Suprapubic skin (tissue), 4 donors: ENCODE measurements around the gene TRMT2B. TPM values are rescaled to one million over a fixed set of nuclear protein-coding genes. Genes with fewer than 3 reads are reported as not detected.

Experiments
- DNase-seq, 2 donors: peaks; one replicate each; pipeline ENCODE4 v3.0.0-alpha.2; 2019; ENCODE audit warnings: low spot score in 2 of 2
- H3K27ac ChIP-seq: fragments of 200-600 bp; sonication (generic); one replicate; pipeline ENCODE4 v1.5.1; 2019
- H3K27me3 ChIP-seq: fragments of 200-600 bp; sonication (generic); one replicate; pipeline ENCODE4 v1.5.1; 2019
- H3K36me3 ChIP-seq: fragments of 200-600 bp; sonication (generic); one replicate; pipeline ENCODE4 v1.5.1; 2019
- H3K4me1 ChIP-seq: fragments of 200-600 bp; sonication (generic); one replicate; pipeline ENCODE4 v1.5.1; 2019
- H3K4me3 ChIP-seq: fragments of 200-600 bp; sonication (generic); one replicate; pipeline ENCODE4 v1.5.1; 2019; ENCODE audit warnings: mild to moderate bottlenecking
- H3K9me3 ChIP-seq: fragments of 200-600 bp; sonication (generic); one replicate; pipeline ENCODE4 v1.5.1; 2019
- EP300 ChIP-seq: sonication (generic); formaldehyde crosslinking; IDR thresholded peaks from one replicate; pipeline ENCODE4 v1.6.1; 2017; ENCODE audit warnings: antibody characterized with exemption
- POLR2A ChIP-seq, 2 donors: fragments of 450-650 bp; IDR thresholded peaks; one replicate each; pipeline ENCODE4 v1.6.1; 2017; ENCODE audit warnings: antibody characterized with exemption in 2 of 2, mild to moderate bottlenecking in 2 of 2, moderate library complexity in 2 of 2
- POLR2AphosphoS5 ChIP-seq, 3 donors: sonication (generic); formaldehyde crosslinking; IDR thresholded peaks; one replicate each; pipeline ENCODE4 v1.6.1; 2017; ENCODE audit warnings: antibody characterized with exemption in 3 of 3
- WGBS: methylation state at CpG from one replicate; pipeline ENCODE4 v1.1.5; 2018; 5-methylcytosine and 5-hydroxymethylcytosine counted together
- total RNA-seq, 4 donors: library from RNA; depleted of rRNA; stranded (reverse); fragments of >200 nt; gene quantifications; one replicate each; pipeline ENCODE4 v1.1.0, GENCODE V29; 2016
- TF ChIP-seq, protein P1 (sequence below), 2 donors: fragments of 200-600 bp in 1 of 2; fragments of 450-650 bp in 1 of 2; sonication (generic) in 1 of 2; IDR thresholded peaks; one replicate each; pipeline ENCODE4 v1.5.1; 2016 to 2019; ENCODE audit warnings: antibody characterized with exemption in 2 of 2, mild to moderate bottlenecking in 1 of 2, moderate library complexity in 1 of 2

Gene TRMT2B
- total RNA-seq, 4 donors from 2014 or later = 13.6 to 34.8 (median 19.0) TPM

DNA sequence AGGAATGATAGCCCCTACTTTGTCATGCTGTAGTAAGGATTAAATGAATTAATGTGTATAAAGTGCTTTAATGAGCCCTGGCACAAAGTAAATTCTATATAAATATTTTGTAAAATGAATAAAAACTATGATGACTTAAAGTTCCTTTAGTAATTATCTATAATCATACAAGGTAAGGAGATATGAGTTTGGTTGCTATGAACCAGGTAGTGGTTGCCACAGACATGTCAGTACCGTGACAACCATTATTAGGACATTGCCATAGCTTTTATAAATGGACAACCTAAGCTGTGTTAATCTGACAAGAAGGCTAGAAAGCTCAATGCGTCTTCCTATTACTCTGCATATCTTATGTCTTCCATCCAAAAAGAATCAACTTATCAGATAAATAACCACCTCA is 82.5 kb downstream of the TRMT2B start, which contains the start of gene ARL13A:
Gene ARL13A, plus strand, starts transcription at position 301 of the 400 bp plus-strand sequence. CDS start 3,982 bp downstream, outside the sequence.
- Histone ChIP-seq H3K4me1 (no peaks in the 10 kb centered on the region), H3K9me3 (no peaks in the 10 kb centered on the region), H3K36me3 (no peaks in the 10 kb centered on the region), H3K27ac (no peak within 1 kb of the TSS), H3K27me3 (no peaks in the 10 kb centered on the region), H3K4me3 (no peak within 1 kb of the TSS)
- no peak for DNase-seq
- TF ChIP-seq POLR2A (IDR thresholded peaks at IDR 0.05) = no peak
- TF ChIP-seq POLR2AphosphoS5 (IDR thresholded peaks at IDR 0.05) = no peak
- TF ChIP-seq EP300 = no peak
- TF ChIP-seq, protein P1, sequence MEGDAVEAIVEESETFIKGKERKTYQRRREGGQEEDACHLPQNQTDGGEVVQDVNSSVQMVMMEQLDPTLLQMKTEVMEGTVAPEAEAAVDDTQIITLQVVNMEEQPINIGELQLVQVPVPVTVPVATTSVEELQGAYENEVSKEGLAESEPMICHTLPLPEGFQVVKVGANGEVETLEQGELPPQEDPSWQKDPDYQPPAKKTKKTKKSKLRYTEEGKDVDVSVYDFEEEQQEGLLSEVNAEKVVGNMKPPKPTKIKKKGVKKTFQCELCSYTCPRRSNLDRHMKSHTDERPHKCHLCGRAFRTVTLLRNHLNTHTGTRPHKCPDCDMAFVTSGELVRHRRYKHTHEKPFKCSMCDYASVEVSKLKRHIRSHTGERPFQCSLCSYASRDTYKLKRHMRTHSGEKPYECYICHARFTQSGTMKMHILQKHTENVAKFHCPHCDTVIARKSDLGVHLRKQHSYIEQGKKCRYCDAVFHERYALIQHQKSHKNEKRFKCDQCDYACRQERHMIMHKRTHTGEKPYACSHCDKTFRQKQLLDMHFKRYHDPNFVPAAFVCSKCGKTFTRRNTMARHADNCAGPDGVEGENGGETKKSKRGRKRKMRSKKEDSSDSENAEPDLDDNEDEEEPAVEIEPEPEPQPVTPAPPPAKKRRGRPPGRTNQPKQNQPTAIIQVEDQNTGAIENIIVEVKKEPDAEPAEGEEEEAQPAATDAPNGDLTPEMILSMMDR (IDR thresholded peaks at IDR 0.05) = no peak
- 75% methylated on average over 2 of the region's 2 CpGs for WGBS

DNA sequence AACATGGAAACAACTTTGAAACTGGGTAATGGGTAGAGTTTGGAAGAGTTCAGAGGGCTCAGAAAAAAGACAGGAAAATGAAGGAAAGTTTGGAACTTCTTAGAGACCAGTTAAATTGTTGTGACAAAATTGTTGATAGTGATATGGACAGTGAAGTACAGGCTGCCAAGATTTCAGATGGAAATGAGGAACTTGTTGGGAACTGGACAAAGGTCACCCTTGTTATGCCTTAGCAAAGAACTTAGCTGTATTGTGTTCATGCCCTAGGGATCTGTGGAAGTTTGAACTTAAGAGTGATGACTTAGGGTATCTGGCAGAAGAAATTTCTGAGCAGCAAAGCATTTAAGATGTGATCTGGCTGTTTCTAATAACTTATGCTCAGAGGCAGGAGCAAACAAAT is 87.5 kb downstream of the TRMT2B start:
- Histone ChIP-seq H3K27me3 (no peaks in the 10 kb centered on the region), H3K36me3 (no peaks in the 10 kb centered on the region), H3K9me3 (no peaks in the 10 kb centered on the region), H3K4me1 (no peaks in the 10 kb centered on the region), H3K4me3 (no peak overlapping the region), H3K27ac (no peak overlapping the region)
- no peak for TF ChIP-seq POLR2AphosphoS5 (IDR thresholded peaks at IDR 0.05)
- TF ChIP-seq, protein P1 (IDR thresholded peaks at IDR 0.05) = no peak
- TF ChIP-seq EP300 = no peak
- TF ChIP-seq POLR2A (IDR thresholded peaks at IDR 0.05) = no peak
- DNase-seq = no peak

DNA sequence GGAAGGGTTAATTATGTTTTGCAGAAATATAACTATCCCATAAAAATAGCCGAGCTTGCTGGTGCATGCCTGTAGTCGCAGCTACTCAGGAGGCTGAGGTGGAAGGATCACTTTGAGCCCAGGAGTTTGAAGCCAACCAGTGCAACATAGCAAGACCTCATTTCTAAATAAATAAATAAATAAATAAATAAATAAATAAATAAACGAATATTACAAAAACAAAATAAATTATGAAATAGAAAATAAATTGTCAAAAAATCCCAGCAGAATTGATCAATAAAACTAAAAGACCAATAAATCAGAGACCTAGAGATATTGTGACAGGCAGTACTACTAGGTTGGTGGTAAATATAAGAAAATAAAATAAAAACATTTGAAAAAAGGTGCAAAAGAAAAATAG is 89.1 kb downstream of the TRMT2B start:
- DNase-seq = no peak
- Histone ChIP-seq H3K27me3 (no peaks in the 10 kb centered on the region), H3K36me3 (no peaks in the 10 kb centered on the region), H3K9me3 (no peaks in the 10 kb centered on the region), H3K27ac (no peak overlapping the region), H3K4me3 (no peak overlapping the region), H3K4me1 (no peaks in the 10 kb centered on the region)
- TF ChIP-seq POLR2A (IDR thresholded peaks at IDR 0.05) = no peak
- TF ChIP-seq EP300 = no peak
- 78% methylated on average over 3 of the region's 3 CpGs for WGBS

Other genes starting within 250 kb of the TRMT2B start
- gene CSTF2, start 231.7 kb downstream of the TRMT2B start, total RNA-seq = 10 to 100 TPM; 10.5 to 18.5 (median 14.4) TPM
- gene NOX1, start 177.8 kb downstream of the TRMT2B start, total RNA-seq = 1 to 10 TPM in 1 of 4 donors, not detected in 3; 1.4 TPM
- gene XKRX, start 123.2 kb downstream of the TRMT2B start, total RNA-seq = 10 to 100 TPM; 20.4 to 42.5 (median 34.0) TPM
- gene ARL13A, start 82.4 kb downstream of the TRMT2B start, total RNA-seq = not detected
- under 1 TPM in 1 of 4 donors, not detected in 3; 0.21 TPM for gene TMEM35A, start 26.8 kb upstream of the TRMT2B start, total RNA-seq
- 1 to 10 TPM in 2 of 4 donors, under 1 TPM in 2; 0.64 to 1.7 (median 1.3) TPM for gene CENPI, start 46.1 kb upstream of the TRMT2B start, total RNA-seq
- gene DRP2, start 167.7 kb upstream of the TRMT2B start, total RNA-seq = under 1 TPM; 0.05 to 0.97 (median 0.35) TPM
- gene TAF7L, start 239.2 kb upstream of the TRMT2B start, total RNA-seq = 1 to 10 TPM in 2 of 4 donors, under 1 TPM in 2; 0.34 to 1.9 (median 1.1) TPM